Breast epithelium (tissue), 4 donors: Measurements from ENCODE around the gene ALG12. TPM values are rescaled to one million over a fixed set of nuclear protein-coding genes. Genes with fewer than 3 reads are reported as not detected.

Experiments
- DNase-seq, 2 donors: peaks; one replicate each; pipeline ENCODE4 v3.0.0-alpha.2; 2019; ENCODE audit warnings: low spot score in 2 of 2
- H3K27ac ChIP-seq, 2 donors: fragments of 200-600 bp; sonication (generic) in 1 of 2; one replicate each; pipeline ENCODE4 v1.5.1; 2016 to 2019; ENCODE audit warnings: mild to moderate bottlenecking in 1 of 2
- H3K27me3 ChIP-seq, 2 donors: fragments of 200-600 bp; sonication (generic) in 1 of 2; one replicate each; pipeline versions ENCODE4 v1.5.1 to v1.6.0; 2017 to 2019; ENCODE audit warnings: control low read depth in 1 of 2, mild to moderate bottlenecking in 1 of 2
- H3K36me3 ChIP-seq: fragments of 200-600 bp; one replicate; pipeline ENCODE4 v1.5.1; 2019
- H3K4me1 ChIP-seq, 2 donors: fragments of 200-600 bp; sonication (generic); one replicate each; pipeline ENCODE4 v1.5.1; 2016 to 2019; ENCODE audit warnings: control low read depth in 1 of 2
- H3K4me3 ChIP-seq, 3 donors: fragments of 200-600 bp; sonication (generic); 1 replicate in 2 of 3; 2 replicates in 1 of 3; pipeline ENCODE4 v1.5.1; 2016 to 2019; ENCODE audit warnings: mild to moderate bottlenecking in 3 of 3, moderate library complexity in 2 of 3
- H3K9me3 ChIP-seq, 2 donors: fragments of 200-600 bp; sonication (generic) in 1 of 2; one replicate each; pipeline ENCODE4 v1.5.1; 2016 to 2019; ENCODE audit warnings: control low read depth in 1 of 2
- CTCF ChIP-seq, 3 donors: fragments of 450-650 bp; IDR thresholded peaks; one replicate each; pipeline ENCODE4 v1.5.1; 2016 to 2017; ENCODE audit warnings: antibody characterized with exemption in 3 of 3, mild to moderate bottlenecking in 3 of 3, moderate library complexity in 3 of 3
- POLR2A ChIP-seq: fragments of 450-650 bp; IDR thresholded peaks from one replicate; pipeline ENCODE4 v1.6.1; 2016; ENCODE audit warnings: antibody characterized with exemption, mild to moderate bottlenecking, moderate library complexity
- POLR2AphosphoS5 ChIP-seq, 3 donors: sonication (generic); formaldehyde crosslinking; IDR thresholded peaks; one replicate each; pipeline ENCODE4 v1.6.1; 2017; ENCODE audit warnings: antibody characterized with exemption in 3 of 3
- intact Hi-C: fragments of 100-400 bp; cut with DNase I; formaldehyde crosslinking; loops from one replicate; pipeline ENCODE4 v1.15.1; 2023; ENCODE audit warnings: low total_unique reads
- total RNA-seq, 3 donors: library from RNA; depleted of rRNA; stranded (reverse); fragments of >200 nt; gene quantifications; one replicate each; pipeline ENCODE4 v1.1.0, GENCODE V29; 2016

The ALG12 gene
- total RNA-seq, 3 donors from 2014 or later, result 16.6 to 22.4 (median 19.7) TPM

GRCh38 chr22:49953680-49954344, 35.6 kb upstream of the ALG12 start:
- peaks cover 20 to 45% of the 10 kb centered on the region in 2 donors for H3K4me1 ChIP-seq
- H3K27ac ChIP-seq, result peak overlapping the region; percentile 99
- intact Hi-C loops, result loop anchor here (10.0 kb wide), 1 partner anchor 231 kb away; the partner anchor contains the start of gene TRABD
- H3K9me3 ChIP-seq, result no peaks in the 10 kb centered on the region
- no peaks in the 10 kb centered on the region for H3K36me3 ChIP-seq
- no peaks in the 10 kb centered on the region for H3K27me3 ChIP-seq
- DNase-seq, result no peak
- TF ChIP-seq CTCF (IDR thresholded peaks at IDR 0.05), result no peak
- TF ChIP-seq POLR2A, result no peak
- TF ChIP-seq POLR2AphosphoS5 (IDR thresholded peaks at IDR 0.05), result no peak
- peak overlapping the region in 1 of 3 donors; percentile 34 for H3K4me3 ChIP-seq

- intact Hi-C loops, result loop anchor here (10.0 kb wide), 1 partner anchor 232 kb away; the partner anchor contains the start of gene TRABD
- no peaks in the 10 kb centered on the region for H3K36me3 ChIP-seq
- H3K27me3 ChIP-seq, result no peaks in the 10 kb centered on the region
- H3K4me3 ChIP-seq, result no peak overlapping the region
- peaks cover 20 to 51% of the 10 kb centered on the region in 2 donors for H3K4me1 ChIP-seq
- H3K9me3 ChIP-seq, result no peaks in the 10 kb centered on the region
- no peak for TF ChIP-seq POLR2A
- TF ChIP-seq POLR2AphosphoS5 (IDR thresholded peaks at IDR 0.05), result no peak
- no peak for TF ChIP-seq CTCF (IDR thresholded peaks at IDR 0.05)
- DNase-seq, result no peak
- peak overlapping the region; percentile 99 for H3K27ac ChIP-seq
Observed at GRCh38 chr22:49953027-49953679, 34.9 kb upstream of the ALG12 start.

- peak overlapping the region; percentile 99 for H3K27ac ChIP-seq
- H3K36me3 ChIP-seq, result no peaks in the 10 kb centered on the region
- H3K4me1 ChIP-seq, result peaks cover 26 to 60% of the 10 kb centered on the region in 2 donors
- intact Hi-C loops, result loop anchor here (10.0 kb wide), 1 partner anchor 233 kb away; the partner anchor contains the start of gene TRABD
- no peak for DNase-seq
- H3K4me3 ChIP-seq, result peak overlapping the region in 1 of 3 donors; percentile 12
- no peaks in the 10 kb centered on the region for H3K9me3 ChIP-seq
- TF ChIP-seq POLR2AphosphoS5 (IDR thresholded peaks at IDR 0.05) (peak in 1 of 3 donors; percentile 32), CTCF (IDR thresholded peaks at IDR 0.05) (no peak), POLR2A (no peak)
- no peaks in the 10 kb centered on the region for H3K27me3 ChIP-seq
Observed at GRCh38 chr22:49951986-49952896, 34.0 kb upstream of the ALG12 start.

GRCh38 chr22:49951678-49951985, 33.4 kb upstream of the ALG12 start:
- Histone ChIP-seq H3K27me3 (no peaks in the 10 kb centered on the region), H3K36me3 (no peaks in the 10 kb centered on the region), H3K9me3 (no peaks in the 10 kb centered on the region), H3K4me3 (peak overlapping the region in 1 of 3 donors; percentile 12), H3K27ac (peak overlapping the region; percentile 99), H3K4me1 (peaks cover 28 to 64% of the 10 kb centered on the region in 2 donors)
- DNase-seq, result no peak
- intact Hi-C loops, result loop anchor here (10.0 kb wide), 1 partner anchor 233 kb away; the partner anchor contains the start of gene TRABD
- no peak for TF ChIP-seq CTCF (IDR thresholded peaks at IDR 0.05)
- TF ChIP-seq POLR2AphosphoS5 (IDR thresholded peaks at IDR 0.05), result no peak
- no peak for TF ChIP-seq POLR2A
